ENCODE results near the gene PYHIN1.

Gene PYHIN1

GRCh38 chr1:158931055-158931737 is at the start of gene PYHIN1:
TSS of gene PYHIN1 (plus strand) at chr1:158931552. CDS start at chr1:158936911, 5,359 bp downstream.
- DNase-seq (ENCODE audit: low spot score), result no peak

- no peak for DNase-seq (ENCODE audit: low spot score)
Observed at GRCh38 chr1:158893654-158894053, 37.7 kb upstream of the PYHIN1 start.

- no peak for DNase-seq (ENCODE audit: low spot score)
Observed at GRCh38 chr1:158898722-158899121, 32.6 kb upstream of the PYHIN1 start.

GRCh38 chr1:158901623-158902022 is 29.7 kb upstream of the PYHIN1 start:
- no peak for DNase-seq (ENCODE audit: low spot score)

GRCh38 chr1:158916085-158916484 is 15.3 kb upstream of the PYHIN1 start:
- DNase-seq (ENCODE audit: low spot score), result no peak

- DNase-seq (ENCODE audit: low spot score), result no peak
Observed at GRCh38 chr1:158924677-158925076, 6.7 kb upstream of the PYHIN1 start.

- no peak for DNase-seq (ENCODE audit: low spot score)
Observed at GRCh38 chr1:158930504-158930903, 848 bp upstream of the PYHIN1 start.

- no peak for DNase-seq (ENCODE audit: low spot score)
Observed at GRCh38 chr1:158932171-158932570, 819 bp downstream of the PYHIN1 start.

- DNase-seq (ENCODE audit: low spot score), result no peak
Observed at GRCh38 chr1:158933621-158934020, 2.3 kb downstream of the PYHIN1 start.

- no peak for DNase-seq (ENCODE audit: low spot score)
Observed at GRCh38 chr1:158939180-158939579, 7.8 kb downstream of the PYHIN1 start.

- DNase-seq (ENCODE audit: low spot score), result no peak
Observed at GRCh38 chr1:158941317-158941716, 10.0 kb downstream of the PYHIN1 start.

GRCh38 chr1:158942490-158942889 is 11.1 kb downstream of the PYHIN1 start:
- DNase-seq (ENCODE audit: low spot score), result no peak

GRCh38 chr1:158943059-158943458 is 11.7 kb downstream of the PYHIN1 start:
- no peak for DNase-seq (ENCODE audit: low spot score)

- no peak for DNase-seq (ENCODE audit: low spot score)
Observed at GRCh38 chr1:158945061-158945460, 13.7 kb downstream of the PYHIN1 start.

GRCh38 chr1:158946785-158947184 is 15.4 kb downstream of the PYHIN1 start:
- no peak for DNase-seq (ENCODE audit: low spot score)

GRCh38 chr1:158951956-158952355 is 20.6 kb downstream of the PYHIN1 start:
- DNase-seq (ENCODE audit: low spot score), result peak; percentile 65

GRCh38 chr1:158952416-158952815 is 21.1 kb downstream of the PYHIN1 start:
- DNase-seq (ENCODE audit: low spot score), result peak; percentile 58

GRCh38 chr1:158961178-158961577 is 29.8 kb downstream of the PYHIN1 start:
- DNase-seq (ENCODE audit: low spot score), result no peak

- no peak for DNase-seq (ENCODE audit: low spot score)
Observed at GRCh38 chr1:158962983-158963382, 31.6 kb downstream of the PYHIN1 start.

- no peak for DNase-seq (ENCODE audit: low spot score)
Observed at GRCh38 chr1:158969166-158969565, 37.8 kb downstream of the PYHIN1 start.

- DNase-seq (ENCODE audit: low spot score), result no peak
Observed at GRCh38 chr1:158969855-158970254, 38.5 kb downstream of the PYHIN1 start.

- no peak for DNase-seq (ENCODE audit: low spot score)
Observed at GRCh38 chr1:158972841-158973240, 41.5 kb downstream of the PYHIN1 start.

- no peak for DNase-seq (ENCODE audit: low spot score)
Observed at GRCh38 chr1:158976219-158976618, 44.9 kb downstream of the PYHIN1 start.

GRCh38 chr1:158978730-158979129 is 47.4 kb downstream of the PYHIN1 start:
- DNase-seq (ENCODE audit: low spot score), result no peak
